Neural cell (in vitro differentiated cells): Measurements from ENCODE around the gene NOD2. TPM values are rescaled to one million over a fixed set of nuclear protein-coding genes. Genes with fewer than 3 reads are reported as not detected.

Experiments used
- H2AFZ ChIP-seq: fragments of 200-600, 300-800 bp; sonication (generic), shearing (Covaris generic); 2 replicates; pipeline ENCODE4 v1.6.0; 2014; ENCODE audit warnings: low read depth, mild to moderate bottlenecking, antibody characterized with exemption, low read length, moderate library complexity
- H3F3A ChIP-seq: fragments of 200-600 bp; shearing (Covaris generic); 2 replicates; pipeline ENCODE4 v1.6.1; 2016; ENCODE audit warnings: mild to moderate bottlenecking, moderate library complexity, mixed read lengths, antibody characterized with exemption, low read length; ENCODE audit not compliant: insufficient read depth, poor library complexity, severe bottlenecking
- H3K27ac ChIP-seq: fragments of 200-600, 300-800 bp; sonication (generic), shearing (Covaris generic); 2 replicates; pipeline ENCODE4 v1.5.1; 2014; ENCODE audit warnings: mild to moderate bottlenecking, low read length, moderate library complexity
- H3K27me3 ChIP-seq: fragments of 300-800, 200-600 bp; sonication (generic), shearing (Covaris generic); 2 replicates; pipeline ENCODE4 v1.6.0; 2014; ENCODE audit warnings: mild to moderate bottlenecking, low read depth, low read length, moderate library complexity; ENCODE audit not compliant: insufficient read depth
- H3K36me3 ChIP-seq: fragments of 300-800, 200-600 bp; sonication (generic), shearing (Covaris generic); 2 replicates; pipeline ENCODE4 v1.5.1; 2014; ENCODE audit warnings: mild to moderate bottlenecking, antibody characterized with exemption, low read length, moderate library complexity; ENCODE audit not compliant: insufficient read depth
- H3K4me2 ChIP-seq: fragments of 300-800, 200-600 bp; sonication (generic), shearing (Covaris generic); 2 replicates; pipeline ENCODE4 v1.6.0; 2014; ENCODE audit warnings: mild to moderate bottlenecking, low read length
- H3K4me3 ChIP-seq: fragments of 300-800, 200-600 bp; sonication (generic), shearing (Covaris generic); 2 replicates; pipeline ENCODE4 v1.5.1; 2014; ENCODE audit warnings: mild to moderate bottlenecking, low read length, moderate library complexity
- H3K79me2 ChIP-seq: fragments of 200-600 bp; shearing (Covaris generic); replicated peaks from 2 replicates; pipeline ENCODE4 v1.6.0; 2014; ENCODE audit warnings: mild to moderate bottlenecking, low read length, moderate library complexity; ENCODE audit not compliant: insufficient read depth
- H3K9ac ChIP-seq: fragments of 300-800, 200-600 bp; sonication (generic), shearing (Covaris generic); 2 replicates; pipeline ENCODE4 v1.6.1; 2016; ENCODE audit warnings: mild to moderate bottlenecking, low read length, mixed read lengths
- H3K9me2 ChIP-seq: fragments of 200-600 bp; shearing (Covaris generic); 2 replicates; pipeline ENCODE4 v1.6.1; 2016; ENCODE audit warnings: mild to moderate bottlenecking, low read length, mixed read lengths; ENCODE audit not compliant: insufficient read depth
- H3K9me3 ChIP-seq: fragments of 200-600, 300-800 bp; sonication (generic), shearing (Covaris generic); 2 replicates; pipeline ENCODE4 v1.6.1; 2016; ENCODE audit warnings: mild to moderate bottlenecking, mixed run types, low read length, moderate library complexity, mixed read lengths
- H4K20me1 ChIP-seq: fragments of 200-600 bp; shearing (Covaris generic); 2 replicates; pipeline ENCODE4 v1.6.1; 2016; ENCODE audit warnings: mild to moderate bottlenecking, mixed run types; ENCODE audit not compliant: insufficient read depth
- EP300 ChIP-seq: fragments of 450-650 bp; conservative IDR thresholded peaks from 2 replicates; pipeline ENCODE4 v1.6.1; 2014; ENCODE audit warnings: antibody characterized with exemption, mild to moderate bottlenecking, moderate library complexity; ENCODE audit not compliant: poor library complexity, severe bottlenecking
- EZH2 ChIP-seq: fragments of 200-600, 300-800 bp; shearing (Covaris generic), sonication (generic); IDR thresholded peaks from 2 replicates; pipeline ENCODE4 v1.6.1; 2014; ENCODE audit warnings: antibody characterized with exemption, low read length, borderline replicate concordance, mild to moderate bottlenecking; ENCODE audit not compliant: insufficient read depth, poor library complexity, severe bottlenecking
- MXI1 ChIP-seq: fragments of 450-650 bp; conservative IDR thresholded peaks from 2 replicates; pipeline ENCODE4 v1.6.1; 2014; ENCODE audit warnings: antibody characterized with exemption, mild to moderate bottlenecking; ENCODE audit not compliant: poor library complexity, severe bottlenecking
- POLR2AphosphoS5 ChIP-seq: IDR thresholded peaks from 2 replicates; pipeline ENCODE4 v1.6.1; 2012
- RAD21 ChIP-seq: fragments of 450-650 bp; conservative IDR thresholded peaks from 2 replicates; pipeline ENCODE4 v1.6.1; 2014; ENCODE audit warnings: antibody characterized with exemption, mild to moderate bottlenecking, moderate library complexity
- SMC3 ChIP-seq: fragments of 450-650 bp; conservative IDR thresholded peaks from 2 replicates; pipeline ENCODE4 v1.6.1; 2014; ENCODE audit warnings: antibody characterized with exemption, mild to moderate bottlenecking, moderate library complexity; ENCODE audit not compliant: poor library complexity
- TAF1 ChIP-seq: IDR thresholded peaks from 2 replicates; pipeline ENCODE4 v1.6.1; 2012; ENCODE audit warnings: low read depth
- polyA plus RNA-seq: library from polyadenylated mRNA; depleted of rRNA; stranded (reverse); fragments of >200 nt; gene quantifications from 2 replicates; pipeline ENCODE4 v1.2.3, GENCODE V29; 2014
- TF ChIP-seq, protein P1 (sequence below): IDR thresholded peaks from 2 replicates; pipeline ENCODE4 v1.6.1; 2012; ENCODE audit warnings: borderline replicate concordance
- TF ChIP-seq, protein P2 (sequence below): fragments of 450-650 bp; IDR thresholded peaks from 2 replicates; pipeline ENCODE4 v1.5.1; 2014; ENCODE audit warnings: antibody characterized with exemption, mild to moderate bottlenecking, moderate library complexity; ENCODE audit not compliant: poor library complexity, severe bottlenecking

NOD2 gene
- polyA plus RNA-seq, 1 donor from 2014 or later: not detected

DNA sequence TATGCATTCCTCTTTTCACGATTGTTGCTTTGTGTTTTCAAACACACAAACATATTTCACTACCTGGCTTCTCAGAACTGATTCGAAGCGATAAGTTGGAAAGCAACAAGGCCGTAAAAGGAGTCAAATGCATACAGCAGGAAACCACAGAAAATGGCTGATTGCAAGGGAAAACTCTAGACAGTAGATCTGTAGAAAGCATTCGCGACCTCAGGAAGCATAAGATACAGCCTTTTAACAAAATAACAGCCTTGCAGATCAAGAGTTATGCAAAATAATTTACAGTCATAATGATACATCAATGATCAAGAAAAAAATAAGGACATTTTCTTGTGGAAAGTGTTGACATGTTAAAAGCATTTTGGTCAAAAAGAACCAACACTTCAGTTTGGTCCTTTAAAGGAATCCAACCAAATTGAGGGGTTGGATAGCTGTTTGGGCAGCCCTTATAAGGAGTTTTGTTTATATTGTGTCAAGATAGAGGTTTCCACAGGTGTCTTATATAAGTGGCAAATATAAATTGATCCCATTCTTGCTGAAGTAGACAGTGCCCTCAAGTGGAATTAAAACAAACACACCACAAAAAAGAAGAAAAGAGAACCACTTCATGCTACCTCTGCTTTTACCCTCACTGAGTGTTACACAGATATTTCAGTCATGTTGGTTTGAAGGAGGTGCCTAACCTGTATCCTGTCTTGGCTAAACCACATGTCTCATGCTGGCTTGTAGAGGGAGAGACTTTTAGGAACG lies 54.0 kb downstream of the NOD2 start:
- no peak overlapping the region for H3K9ac ChIP-seq
- H3K79me2 ChIP-seq: no peaks in the 10 kb centered on the region
- no peak overlapping the region for H3K4me2 ChIP-seq
- peaks cover 4% of the 10 kb centered on the region for H3K36me3 ChIP-seq
- H3K27ac ChIP-seq: no peak overlapping the region
- TF ChIP-seq RAD21 (peak; percentile 65), MXI1 (no peak), TAF1 (no peak), EP300 (no peak), EZH2 (no peak), SMC3 (peak; percentile 59), POLR2AphosphoS5 (no peak)
- TF ChIP-seq, protein P1, sequence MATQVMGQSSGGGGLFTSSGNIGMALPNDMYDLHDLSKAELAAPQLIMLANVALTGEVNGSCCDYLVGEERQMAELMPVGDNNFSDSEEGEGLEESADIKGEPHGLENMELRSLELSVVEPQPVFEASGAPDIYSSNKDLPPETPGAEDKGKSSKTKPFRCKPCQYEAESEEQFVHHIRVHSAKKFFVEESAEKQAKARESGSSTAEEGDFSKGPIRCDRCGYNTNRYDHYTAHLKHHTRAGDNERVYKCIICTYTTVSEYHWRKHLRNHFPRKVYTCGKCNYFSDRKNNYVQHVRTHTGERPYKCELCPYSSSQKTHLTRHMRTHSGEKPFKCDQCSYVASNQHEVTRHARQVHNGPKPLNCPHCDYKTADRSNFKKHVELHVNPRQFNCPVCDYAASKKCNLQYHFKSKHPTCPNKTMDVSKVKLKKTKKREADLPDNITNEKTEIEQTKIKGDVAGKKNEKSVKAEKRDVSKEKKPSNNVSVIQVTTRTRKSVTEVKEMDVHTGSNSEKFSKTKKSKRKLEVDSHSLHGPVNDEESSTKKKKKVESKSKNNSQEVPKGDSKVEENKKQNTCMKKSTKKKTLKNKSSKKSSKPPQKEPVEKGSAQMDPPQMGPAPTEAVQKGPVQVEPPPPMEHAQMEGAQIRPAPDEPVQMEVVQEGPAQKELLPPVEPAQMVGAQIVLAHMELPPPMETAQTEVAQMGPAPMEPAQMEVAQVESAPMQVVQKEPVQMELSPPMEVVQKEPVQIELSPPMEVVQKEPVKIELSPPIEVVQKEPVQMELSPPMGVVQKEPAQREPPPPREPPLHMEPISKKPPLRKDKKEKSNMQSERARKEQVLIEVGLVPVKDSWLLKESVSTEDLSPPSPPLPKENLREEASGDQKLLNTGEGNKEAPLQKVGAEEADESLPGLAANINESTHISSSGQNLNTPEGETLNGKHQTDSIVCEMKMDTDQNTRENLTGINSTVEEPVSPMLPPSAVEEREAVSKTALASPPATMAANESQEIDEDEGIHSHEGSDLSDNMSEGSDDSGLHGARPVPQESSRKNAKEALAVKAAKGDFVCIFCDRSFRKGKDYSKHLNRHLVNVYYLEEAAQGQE: no peak
- TF ChIP-seq, protein P2, sequence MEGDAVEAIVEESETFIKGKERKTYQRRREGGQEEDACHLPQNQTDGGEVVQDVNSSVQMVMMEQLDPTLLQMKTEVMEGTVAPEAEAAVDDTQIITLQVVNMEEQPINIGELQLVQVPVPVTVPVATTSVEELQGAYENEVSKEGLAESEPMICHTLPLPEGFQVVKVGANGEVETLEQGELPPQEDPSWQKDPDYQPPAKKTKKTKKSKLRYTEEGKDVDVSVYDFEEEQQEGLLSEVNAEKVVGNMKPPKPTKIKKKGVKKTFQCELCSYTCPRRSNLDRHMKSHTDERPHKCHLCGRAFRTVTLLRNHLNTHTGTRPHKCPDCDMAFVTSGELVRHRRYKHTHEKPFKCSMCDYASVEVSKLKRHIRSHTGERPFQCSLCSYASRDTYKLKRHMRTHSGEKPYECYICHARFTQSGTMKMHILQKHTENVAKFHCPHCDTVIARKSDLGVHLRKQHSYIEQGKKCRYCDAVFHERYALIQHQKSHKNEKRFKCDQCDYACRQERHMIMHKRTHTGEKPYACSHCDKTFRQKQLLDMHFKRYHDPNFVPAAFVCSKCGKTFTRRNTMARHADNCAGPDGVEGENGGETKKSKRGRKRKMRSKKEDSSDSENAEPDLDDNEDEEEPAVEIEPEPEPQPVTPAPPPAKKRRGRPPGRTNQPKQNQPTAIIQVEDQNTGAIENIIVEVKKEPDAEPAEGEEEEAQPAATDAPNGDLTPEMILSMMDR: peak; percentile 64
- H3K9me3 ChIP-seq: no peaks in the 10 kb centered on the region
- H3K27me3 ChIP-seq: no peaks in the 10 kb centered on the region
- H3F3A ChIP-seq: no peaks in the 10 kb centered on the region
- H2AFZ ChIP-seq: no peak overlapping the region
- no peaks in the 10 kb centered on the region for H3K9me2 ChIP-seq
- no peak overlapping the region for H3K4me3 ChIP-seq
- H4K20me1 ChIP-seq: no peaks in the 10 kb centered on the region

DNA sequence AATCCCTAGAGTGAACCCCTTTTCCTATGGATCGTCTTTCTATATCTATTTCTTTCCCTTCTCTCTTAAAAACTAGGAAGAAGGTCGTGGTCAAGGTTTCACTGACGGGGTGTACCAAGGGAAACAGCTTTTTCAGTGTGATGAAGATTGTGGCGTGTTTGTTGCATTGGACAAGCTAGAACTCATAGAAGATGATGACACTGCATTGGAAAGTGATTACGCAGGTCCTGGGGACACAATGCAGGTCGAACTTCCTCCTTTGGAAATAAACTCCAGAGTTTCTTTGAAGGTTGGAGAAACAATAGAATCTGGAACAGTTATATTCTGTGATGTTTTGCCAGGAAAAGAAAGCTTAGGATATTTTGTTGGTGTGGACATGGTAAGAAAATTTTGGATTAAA lies 58.1 kb downstream of the NOD2 start:
- Histone ChIP-seq H3K9me2 (no peaks in the 10 kb centered on the region), H3K9me3 (no peaks in the 10 kb centered on the region), H3K4me3 (no peak overlapping the region), H3K79me2 (no peaks in the 10 kb centered on the region), H3K27me3 (no peaks in the 10 kb centered on the region), H3K36me3 (peaks cover 4% of the 10 kb centered on the region), H3K4me2 (no peak overlapping the region), H2AFZ (no peak overlapping the region), H3F3A (no peaks in the 10 kb centered on the region), H3K27ac (no peak overlapping the region), H4K20me1 (no peaks in the 10 kb centered on the region), H3K9ac (no peak overlapping the region)
- TF ChIP-seq RAD21: no peak
- TF ChIP-seq POLR2AphosphoS5: no peak
- no peak for TF ChIP-seq MXI1
- TF ChIP-seq SMC3: no peak
- TF ChIP-seq, protein P1: no peak
- no peak for TF ChIP-seq TAF1
- TF ChIP-seq EZH2: no peak
- no peak for TF ChIP-seq EP300
- TF ChIP-seq, protein P2: no peak
